GM21390 (cell line): ENCODE results near the gene PLPPR1.
A peak's percentile ranks its signal among the peaks of the same experiment; 100 is the strongest.

ENCODE experiments used
- ATAC-seq: cut with Tn5 transposase; IDR thresholded peaks from one replicate; pipeline ENCODE4 v1.9.1; 2021; ENCODE audit not compliant: unreplicated experiment

PLPPR1 gene

DNA sequence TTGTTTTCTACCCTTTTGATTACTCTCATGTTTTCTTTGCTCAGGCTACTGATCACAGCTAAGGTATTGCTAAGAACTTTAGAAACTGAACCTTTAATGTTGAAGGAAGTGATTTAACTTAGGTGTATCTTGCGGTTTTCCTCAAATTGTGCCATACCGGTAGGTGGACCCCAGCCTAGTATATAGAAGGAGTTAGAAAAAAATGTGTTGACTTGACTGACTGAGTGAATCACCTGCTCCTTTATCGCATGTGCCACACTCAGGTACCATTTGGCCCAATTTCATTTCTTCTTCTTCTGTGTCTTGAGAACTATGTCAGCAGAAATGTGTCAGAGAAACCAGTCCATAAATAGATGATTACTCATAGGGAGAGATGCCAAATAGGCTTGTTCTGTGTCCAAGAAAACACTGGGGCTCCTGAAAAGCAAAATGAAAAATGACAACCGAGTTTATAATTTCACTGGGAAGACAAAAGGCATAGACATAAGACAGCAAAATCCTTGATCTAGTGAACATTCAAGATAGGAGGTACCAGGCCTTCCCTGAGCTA, 19.4 kb downstream of the PLPPR1 start:
- no peak for ATAC-seq

DNA sequence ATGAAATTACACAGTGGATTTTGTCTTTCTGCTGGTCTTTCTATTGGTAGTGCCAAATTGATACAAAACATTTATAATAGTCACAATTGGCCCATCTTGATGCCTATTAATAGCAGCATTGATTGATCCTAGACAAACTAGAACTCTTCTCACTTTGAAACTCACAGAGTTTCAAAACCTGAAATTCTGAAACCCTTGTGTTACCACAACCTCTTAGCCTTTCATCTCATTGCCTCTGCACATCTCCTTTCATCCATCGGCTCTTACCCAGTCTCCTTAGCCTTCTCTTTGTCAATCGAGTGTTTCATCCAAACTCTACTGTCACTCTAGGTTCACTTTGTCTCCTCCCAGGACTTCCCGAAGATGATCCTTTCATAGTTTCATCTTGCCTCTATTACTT, 22.1 kb downstream of the PLPPR1 start:
- no peak for ATAC-seq

DNA sequence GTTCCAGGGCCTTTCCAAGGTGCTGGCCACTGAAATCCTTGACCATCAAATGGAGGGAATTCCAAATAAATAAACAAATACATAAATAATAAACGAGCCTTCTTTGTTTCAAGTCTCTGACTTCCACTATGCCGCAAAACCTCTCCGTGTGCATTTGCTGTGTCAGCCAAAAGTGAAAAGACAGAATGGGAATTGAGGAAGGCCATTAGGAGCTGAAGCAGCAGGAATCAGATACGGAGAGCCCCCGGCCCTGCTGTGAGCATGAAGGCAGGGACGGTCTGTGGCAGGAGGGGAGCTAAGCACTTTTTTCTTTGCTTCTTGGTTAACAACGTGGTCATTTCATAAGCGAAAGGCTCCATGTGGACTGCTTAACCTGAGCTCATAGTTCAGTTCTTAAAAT, 26.1 kb downstream of the PLPPR1 start:
- no peak for ATAC-seq

DNA sequence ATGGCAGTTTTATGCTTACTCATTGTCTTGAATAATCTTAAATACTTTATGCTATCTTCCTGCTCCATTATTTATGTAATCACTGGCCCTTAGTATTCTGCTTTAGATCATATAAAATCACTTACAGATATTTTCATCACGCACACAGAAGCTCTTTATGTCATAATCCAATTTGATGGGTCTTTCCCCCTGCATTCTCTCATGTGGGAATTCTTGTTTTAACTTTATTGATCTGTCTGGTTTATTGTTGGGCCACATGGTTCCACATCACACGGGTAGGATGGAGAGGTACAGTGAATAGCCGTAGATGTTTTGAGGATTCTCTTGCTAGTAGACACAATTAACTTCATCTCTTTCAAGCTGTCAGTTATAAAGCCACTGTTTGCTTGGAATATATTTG, 27.0 kb downstream of the PLPPR1 start:
- no peak for ATAC-seq

DNA sequence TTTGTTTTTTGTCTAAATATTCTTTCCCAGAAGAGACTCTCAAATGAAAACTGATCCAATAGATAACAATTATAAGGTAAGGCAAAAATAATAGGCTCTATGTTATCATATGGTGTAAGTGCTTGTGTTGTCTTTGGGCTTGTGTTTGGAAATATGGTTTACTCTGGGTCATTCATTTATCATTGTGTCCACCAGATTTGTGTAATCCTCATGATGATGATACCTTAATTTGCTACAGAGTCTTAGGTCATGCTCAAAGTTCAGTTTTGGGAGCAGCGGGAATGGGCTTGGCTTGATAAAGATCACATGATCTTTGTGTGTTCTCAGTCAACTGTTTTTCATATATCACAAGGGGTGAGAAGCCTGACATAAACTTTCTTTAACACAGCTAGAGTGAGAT, 34.2 kb downstream of the PLPPR1 start:
- no peak for ATAC-seq

DNA sequence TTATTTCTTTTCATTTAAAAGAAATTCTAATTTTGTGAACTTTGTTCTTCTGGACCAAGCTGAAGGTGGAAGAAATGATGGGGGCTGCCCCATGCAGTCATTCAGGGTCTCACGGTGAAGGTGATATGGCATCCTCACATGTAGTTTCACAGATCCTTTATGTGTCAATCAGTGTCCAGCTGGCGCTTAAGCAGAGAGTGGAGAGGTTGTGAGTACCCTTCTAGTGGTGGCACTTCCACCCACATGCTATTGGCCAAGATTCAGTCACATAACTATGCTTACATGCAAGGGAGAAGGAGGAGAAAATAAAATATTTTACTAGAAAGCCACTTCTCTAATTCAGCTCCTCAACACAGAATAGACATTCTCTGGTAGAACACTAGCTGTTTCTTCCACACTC, 34.7 kb downstream of the PLPPR1 start:
- ATAC-seq = no peak

DNA sequence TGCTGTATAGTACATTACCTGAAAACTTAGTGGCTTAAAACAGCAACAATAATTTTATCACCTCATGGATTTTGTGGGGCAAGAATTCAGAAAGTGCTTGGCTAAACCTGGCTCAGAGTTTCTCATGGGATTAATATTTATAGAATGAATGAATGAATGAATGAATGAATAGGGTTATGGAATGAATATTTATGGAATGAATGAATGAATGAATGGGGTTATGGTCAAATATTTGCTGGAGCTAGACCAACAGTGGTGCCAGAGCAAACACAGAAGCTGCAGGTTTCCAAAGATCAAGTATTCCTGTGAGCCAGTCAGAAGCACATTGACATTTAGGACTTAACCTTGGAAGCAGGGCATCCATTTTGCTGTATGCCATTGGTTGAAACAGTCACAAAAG, 35.7 kb downstream of the PLPPR1 start:
- no peak for ATAC-seq

DNA sequence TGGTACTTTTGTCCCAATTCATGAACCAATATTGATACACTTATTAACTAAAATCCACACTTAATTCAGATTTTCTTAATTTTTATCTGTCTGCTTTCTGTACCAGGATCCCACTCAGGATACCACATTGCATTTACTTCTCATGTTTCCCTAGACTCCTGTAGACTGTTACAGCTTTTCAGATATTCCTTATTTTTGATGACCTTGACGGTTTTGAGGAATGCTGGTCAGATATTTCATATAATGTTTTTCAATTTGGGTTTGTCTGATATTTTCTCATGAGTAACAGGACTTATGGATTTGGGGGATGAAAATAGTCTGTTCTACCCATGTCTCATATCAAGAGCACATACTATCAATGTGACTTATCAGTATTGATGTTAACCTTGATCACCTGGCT, 37.4 kb downstream of the PLPPR1 start:
- no peak for ATAC-seq

DNA sequence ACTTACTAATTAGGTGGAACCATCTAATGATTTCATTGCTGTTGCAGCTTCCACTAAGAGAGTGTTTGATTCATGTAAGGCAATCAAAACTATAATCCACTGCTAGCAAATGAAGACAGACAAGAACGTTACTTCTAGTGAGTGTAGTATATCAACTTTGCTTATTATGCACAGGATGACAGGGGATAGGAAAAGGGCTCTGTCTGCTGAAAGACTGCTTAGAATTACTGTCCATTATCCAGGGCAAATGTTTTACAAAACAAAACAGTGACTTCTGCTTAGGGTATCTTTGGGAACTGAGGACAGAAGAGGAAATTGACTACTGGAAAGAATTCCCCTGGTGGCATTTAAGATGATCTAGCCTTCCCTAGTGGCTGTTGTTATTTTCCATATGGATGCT, 40.2 kb downstream of the PLPPR1 start:
- ATAC-seq = no peak

DNA sequence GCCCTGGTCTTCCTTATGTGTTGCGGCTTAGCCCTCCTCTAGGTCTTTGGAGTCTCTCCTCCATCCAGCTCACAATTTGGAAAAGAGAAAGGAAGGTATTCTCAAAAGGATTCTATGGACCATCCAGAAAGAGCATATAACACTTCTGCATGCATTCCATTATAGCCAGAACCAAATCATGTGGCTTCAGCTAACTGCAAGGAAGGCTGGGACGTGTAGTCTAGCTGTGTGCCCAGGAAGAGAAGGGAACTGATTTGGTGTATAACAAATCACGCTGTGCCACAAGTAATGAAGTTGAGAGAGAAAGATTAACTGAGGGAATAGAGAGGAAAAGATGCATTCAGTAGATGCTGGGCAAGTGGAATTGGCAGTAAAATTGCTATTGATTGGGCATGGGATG, 43.7 kb downstream of the PLPPR1 start:
- no peak for ATAC-seq

DNA sequence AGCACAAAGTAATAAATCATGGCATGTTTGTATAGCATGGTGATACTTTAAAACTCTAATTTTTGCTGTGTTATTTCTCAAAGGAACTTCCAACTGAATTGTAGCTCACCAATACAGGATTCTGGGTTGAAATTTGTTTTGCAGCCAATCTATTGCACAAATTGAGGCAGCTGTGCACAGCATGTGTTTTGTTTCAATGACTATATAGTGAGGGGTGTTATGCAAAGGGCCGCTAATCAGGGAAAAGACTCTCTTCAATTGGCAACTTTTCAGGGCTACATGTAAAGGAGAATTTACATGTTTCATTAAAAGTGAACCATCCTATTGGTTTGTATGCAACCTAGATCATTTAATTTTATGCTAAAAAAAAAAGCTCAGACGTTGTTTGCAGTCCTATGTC, 44.6 kb downstream of the PLPPR1 start:
- no peak for ATAC-seq

DNA sequence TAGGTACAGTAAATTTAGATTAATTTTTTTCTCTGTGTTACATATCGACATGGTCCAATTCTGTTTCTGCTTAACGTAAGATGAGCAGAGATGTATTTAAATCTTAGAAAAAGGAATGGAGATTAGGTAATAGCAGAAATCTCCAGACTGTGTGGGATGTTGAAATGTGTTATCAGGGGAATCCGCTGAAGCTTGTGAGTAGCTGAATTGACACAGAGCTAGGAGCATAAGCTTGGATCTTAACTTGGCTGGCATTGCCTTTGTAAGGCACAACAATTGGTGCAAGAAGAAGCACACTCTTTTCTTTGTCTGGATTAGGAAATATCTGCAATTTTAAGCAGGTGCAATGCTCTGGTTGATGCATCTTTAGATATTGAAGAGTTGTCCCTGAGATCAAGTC, 53.1 kb downstream of the PLPPR1 start:
- no peak for ATAC-seq

DNA sequence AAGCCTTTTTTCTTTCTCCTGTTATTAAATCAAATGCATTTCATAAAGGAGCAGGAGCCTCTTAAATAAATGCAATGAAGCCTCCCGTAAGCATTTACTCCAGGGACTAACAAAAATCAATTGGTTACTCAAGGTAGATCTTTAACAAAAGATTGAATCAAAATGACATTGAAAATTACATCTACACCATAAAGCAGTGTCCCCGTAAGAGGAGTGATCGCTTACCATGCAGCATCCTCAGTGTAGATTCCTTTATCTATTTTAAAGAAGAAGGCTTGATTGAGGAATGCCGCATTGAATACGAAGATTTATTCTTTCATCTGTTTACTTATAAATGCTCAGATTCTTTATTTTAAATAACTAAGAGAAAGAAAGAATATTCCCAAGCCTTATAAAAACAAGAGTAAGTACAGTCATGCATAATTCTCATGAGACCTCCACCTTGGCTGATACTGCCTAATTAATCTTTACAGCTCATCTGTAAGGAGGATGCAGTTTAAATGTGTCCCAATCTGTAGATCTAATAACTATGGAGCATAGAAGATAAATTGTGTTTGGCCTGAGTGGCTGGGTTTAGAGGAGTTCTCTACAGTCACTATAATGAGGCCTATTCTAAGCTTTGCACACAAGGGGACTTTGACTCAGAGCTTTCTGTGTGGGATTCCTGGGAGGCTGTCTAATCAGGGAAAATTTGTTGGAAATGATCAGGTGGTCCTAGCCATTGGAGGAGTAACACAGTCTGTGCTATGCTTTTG, 55.1 kb downstream of the PLPPR1 start:
- ATAC-seq = no peak

DNA sequence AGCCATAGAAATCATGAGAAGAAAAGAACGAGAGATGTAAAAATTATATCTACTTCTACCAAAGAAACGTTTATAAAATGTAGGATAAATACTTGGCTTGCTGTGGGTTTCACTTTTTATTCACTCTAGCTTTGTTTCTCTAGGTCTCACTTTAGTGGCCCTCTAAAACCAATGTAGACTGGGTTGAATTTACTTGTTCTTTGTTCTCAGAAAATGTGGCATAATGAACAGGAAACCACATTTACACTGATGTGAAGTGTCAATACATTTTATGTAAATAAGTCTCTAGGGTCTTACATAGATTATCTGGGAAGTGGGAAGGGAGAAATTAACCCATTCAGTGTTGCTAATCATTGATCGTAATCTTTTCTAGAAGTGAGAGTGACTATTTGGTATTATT, 58.9 kb downstream of the PLPPR1 start:
- no peak for ATAC-seq

DNA sequence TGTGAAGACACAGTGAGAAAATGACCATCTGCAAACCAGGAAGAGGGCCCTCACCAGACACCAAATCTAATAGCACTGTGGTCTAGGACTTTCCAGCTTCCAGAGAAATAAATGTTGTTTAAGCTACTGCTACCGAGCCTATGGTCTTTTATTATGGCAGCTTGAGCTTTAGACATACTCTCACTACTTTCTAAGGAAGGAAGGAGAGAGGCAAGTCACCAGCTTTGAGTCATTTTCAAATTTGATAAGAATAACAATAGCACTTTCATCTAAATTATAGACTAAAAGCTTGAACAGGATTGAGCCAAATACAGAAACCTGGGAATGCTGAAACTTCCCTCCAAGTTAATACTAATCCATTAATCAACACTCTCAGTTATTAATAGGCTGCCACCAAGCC, 64.4 kb downstream of the PLPPR1 start:
- no peak for ATAC-seq

DNA sequence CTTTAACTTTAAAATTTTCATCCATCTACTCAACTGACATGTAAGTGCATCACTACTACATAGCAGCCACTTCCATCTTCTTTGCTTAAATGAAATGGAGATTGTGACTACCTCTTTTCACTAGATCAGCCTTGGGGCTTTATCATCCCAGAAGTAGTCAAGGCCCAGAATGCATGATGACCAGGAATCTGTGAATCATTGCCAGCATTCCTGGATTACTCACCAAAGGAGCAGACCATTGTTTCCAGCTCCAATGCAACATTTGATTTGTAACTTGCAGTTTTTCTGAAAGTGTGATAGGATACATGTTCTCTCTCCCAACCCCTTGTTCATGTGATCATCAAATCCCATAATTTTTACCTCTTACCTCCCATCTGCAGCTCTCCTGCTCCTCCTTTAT, 65.1 kb downstream of the PLPPR1 start:
- no peak for ATAC-seq

DNA sequence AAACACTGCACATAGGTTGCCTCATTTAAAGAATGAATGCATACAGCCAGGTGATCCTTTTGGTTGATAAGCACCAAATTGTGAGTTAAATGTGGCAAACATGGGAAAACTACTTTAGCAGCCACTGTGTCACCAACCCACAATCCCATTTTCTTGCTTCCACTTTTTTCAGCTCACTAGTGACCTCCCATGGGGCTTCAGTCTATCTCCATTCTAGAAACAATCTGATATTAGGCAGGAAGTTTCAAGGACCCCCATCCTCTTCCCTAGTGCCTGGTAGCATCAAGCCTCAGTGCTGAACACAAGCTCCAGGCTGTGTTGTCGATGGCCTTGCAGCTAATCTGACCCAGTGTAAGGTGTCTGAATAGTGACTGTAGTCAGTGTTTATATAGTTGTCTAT, 66.2 kb downstream of the PLPPR1 start:
- no peak for ATAC-seq

DNA sequence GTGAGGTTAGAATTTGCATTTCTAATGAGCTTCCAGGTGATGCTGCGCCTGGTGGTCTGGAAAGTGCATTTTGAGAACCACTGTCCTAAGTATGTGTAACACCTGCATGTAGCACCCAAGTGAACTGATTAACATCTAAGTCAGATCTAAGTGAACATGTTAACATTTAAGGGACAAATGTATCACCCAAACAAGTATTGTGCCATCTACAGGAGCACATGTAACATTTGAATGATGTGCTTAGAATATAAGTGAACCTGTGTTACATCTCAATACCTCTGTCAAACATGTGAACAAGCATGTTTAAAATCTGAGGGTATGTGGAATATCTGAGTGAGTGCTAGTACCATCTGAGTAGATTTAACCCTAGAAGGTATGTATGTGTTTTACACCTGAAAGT, 68.7 kb downstream of the PLPPR1 start:
- no peak for ATAC-seq

DNA sequence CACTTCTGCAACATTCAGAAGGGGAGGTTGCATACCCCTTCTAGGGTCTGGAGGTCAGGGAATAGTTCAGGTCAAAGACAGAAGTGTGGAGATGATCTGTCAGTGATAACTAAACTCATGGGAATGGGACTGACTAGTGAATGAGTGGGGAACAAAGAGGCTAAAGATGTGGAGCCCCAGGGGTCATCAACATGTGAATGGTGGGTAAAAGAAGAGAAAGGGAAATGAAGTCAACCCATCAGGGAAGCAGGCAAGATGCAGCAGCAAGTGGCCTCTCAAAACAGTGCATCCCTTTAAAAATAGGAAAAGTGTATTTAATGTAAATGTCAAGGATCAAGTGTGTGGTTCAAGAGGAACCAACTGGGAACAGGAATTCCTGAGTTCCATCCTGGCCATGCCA, 69.9 kb downstream of the PLPPR1 start:
- ATAC-seq = no peak

DNA sequence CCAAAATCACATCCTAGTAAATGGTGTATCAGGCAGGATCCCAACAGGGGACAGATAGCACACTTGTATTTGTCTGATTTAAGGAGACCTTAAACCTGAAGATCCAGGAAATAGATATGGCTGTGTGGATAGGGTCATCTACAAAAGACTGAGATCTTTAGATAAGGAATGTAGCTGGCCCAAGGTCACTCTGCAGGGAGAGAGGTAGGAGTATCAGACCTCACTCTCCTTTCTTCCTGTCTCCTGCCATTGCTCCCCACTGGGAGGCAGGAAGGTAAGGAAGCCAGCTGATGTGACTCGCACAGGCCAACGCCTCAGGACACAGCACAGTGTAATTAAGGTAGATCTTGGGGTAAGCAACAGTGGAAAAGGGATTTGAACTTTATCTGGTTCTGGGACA, 85.8 kb downstream of the PLPPR1 start:
- ATAC-seq = no peak

DNA sequence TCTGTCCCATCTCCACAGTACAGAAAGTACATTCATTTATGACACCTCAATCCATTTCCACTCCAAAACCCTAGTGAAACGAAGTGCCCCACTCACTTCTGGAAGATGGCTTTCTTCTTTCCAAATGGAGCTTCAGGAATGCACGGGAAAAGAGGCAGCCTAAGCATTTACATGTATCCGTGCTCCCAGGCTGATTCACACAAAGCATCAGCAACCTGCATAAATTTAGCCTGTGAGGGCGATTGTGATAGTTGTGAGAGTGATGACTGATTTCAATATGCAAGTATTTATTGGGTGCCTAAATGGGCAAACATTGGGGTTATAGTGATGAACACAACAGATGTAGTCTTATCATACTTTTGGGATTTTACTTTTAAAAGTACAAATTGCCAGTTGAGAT, 86.6 kb downstream of the PLPPR1 start:
- no peak for ATAC-seq

DNA sequence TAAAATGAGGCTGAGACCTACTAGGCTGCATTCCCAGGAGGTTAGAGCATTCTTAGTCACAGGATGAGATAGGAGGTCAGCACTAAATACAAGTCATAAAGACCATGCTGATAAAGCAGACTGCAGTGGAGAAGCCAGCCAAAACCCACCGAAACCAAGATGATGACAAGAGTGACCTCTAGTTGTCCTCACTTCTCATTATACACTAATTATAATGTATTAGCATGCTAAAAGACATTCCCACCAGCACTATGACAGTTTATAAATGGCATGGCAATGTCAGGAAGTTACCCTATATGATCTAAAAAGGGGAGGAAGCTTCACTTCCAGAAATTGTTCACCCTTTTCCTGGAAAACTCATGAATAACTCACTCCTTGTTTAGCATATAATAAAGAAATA, 88.6 kb downstream of the PLPPR1 start:
- ATAC-seq = no peak

DNA sequence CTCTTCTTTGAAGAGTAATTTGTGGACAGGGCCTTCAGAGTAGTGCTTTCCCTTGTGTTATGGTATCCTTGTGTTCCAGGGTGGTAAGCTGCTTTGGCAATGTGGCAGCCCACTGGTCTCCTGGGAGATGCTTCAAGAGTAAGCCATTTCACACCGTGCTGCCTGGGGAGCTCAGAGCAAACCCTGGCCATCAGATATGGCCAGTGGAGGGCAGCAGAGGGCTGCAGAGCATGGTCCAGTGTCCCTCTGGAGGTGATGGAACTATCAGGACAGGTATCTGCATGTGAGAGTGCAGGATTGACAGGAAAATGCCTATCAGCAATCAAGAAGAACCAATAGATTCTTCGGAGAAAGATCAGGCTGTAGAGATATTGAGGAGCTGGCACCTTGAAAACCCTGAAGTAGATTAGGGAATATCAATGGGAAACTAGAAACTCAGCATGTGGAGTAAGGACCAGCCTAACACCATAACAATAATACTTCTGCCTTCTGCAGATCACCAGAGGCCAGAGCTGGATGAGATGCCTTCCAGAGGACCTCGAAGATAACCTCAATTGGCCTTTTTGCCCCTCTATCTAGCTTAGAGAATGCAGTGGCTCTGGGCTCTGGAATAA, 90.8 kb downstream of the PLPPR1 start:
- peak; percentile 84 for ATAC-seq
